ENCODE results near the gene RXRA. TPM values are rescaled to one million over a fixed set of nuclear protein-coding genes. Genes with fewer than 3 reads are reported as not detected.

Gene RXRA
- total RNA-seq, 1 donor from 2014 or later = 83.3 TPM

DNA sequence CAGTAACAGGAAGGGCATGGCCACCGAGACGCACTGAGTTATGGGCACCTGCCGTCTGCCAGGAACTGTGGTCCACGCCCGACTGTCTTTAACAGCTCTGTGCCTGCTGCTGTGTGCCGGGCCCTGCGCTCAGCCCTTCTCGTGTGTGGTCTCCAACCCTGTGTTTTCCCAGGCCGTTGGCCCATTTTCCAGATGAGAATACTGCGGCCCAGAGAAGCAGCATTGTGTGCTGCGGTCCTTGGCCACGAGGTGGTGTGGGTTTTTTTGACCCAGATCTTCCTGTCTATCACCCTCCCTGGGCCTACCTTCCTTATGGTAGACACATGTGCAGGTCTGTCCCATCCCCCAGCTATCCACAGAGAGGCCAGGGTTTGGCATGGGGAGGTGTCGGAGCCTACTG lies 47.0 kb downstream of the RXRA start:
- H3K4me3 Mint-ChIP-seq (ENCODE audit: unreplicated experiment) = no peak overlapping the region
- H3K27ac Mint-ChIP-seq (ENCODE audit: unreplicated experiment) = no peak overlapping the region
- no peak for DNase-seq (ENCODE audit: low spot score)
- H3K4me1 Mint-ChIP-seq (ENCODE audit: unreplicated experiment) = peaks cover 11% of the 10 kb centered on the region
- TF ChIP-seq, protein P1, sequence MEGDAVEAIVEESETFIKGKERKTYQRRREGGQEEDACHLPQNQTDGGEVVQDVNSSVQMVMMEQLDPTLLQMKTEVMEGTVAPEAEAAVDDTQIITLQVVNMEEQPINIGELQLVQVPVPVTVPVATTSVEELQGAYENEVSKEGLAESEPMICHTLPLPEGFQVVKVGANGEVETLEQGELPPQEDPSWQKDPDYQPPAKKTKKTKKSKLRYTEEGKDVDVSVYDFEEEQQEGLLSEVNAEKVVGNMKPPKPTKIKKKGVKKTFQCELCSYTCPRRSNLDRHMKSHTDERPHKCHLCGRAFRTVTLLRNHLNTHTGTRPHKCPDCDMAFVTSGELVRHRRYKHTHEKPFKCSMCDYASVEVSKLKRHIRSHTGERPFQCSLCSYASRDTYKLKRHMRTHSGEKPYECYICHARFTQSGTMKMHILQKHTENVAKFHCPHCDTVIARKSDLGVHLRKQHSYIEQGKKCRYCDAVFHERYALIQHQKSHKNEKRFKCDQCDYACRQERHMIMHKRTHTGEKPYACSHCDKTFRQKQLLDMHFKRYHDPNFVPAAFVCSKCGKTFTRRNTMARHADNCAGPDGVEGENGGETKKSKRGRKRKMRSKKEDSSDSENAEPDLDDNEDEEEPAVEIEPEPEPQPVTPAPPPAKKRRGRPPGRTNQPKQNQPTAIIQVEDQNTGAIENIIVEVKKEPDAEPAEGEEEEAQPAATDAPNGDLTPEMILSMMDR (IDR thresholded peaks at IDR 0.05; ENCODE audit: unreplicated experiment) = no peak
- H3K27me3 Mint-ChIP-seq (ENCODE audit: unreplicated experiment) = peaks cover 12% of the 10 kb centered on the region
- no peaks in the 10 kb centered on the region for H3K9me3 Mint-ChIP-seq (ENCODE audit: unreplicated experiment)
- H3K36me3 Mint-ChIP-seq (ENCODE audit: low read depth, unreplicated experiment) = peaks cover 4% of the 10 kb centered on the region

DNA sequence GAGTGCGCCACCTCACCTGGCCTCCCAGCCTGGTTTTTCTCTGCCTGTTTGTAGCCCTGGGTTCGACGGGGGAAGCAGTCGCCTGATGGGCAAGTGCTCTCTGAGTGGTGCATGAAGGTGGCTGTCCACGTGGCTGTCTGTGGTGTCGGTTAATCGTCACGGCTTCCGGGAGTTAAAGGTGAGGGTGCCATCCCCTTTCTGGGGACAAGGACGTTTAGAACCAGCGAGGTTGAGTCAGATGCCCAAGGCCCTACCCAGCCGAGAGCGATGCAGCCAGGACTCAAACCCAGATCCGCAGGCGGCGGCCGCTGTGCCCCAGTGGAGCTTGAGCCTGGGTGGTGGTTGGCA lies 47.7 kb downstream of the RXRA start:
- Mint-ChIP-seq H3K9me3 (ENCODE audit: unreplicated experiment) (no peaks in the 10 kb centered on the region), H3K27ac (ENCODE audit: unreplicated experiment) (no peak overlapping the region), H3K27me3 (ENCODE audit: unreplicated experiment) (peaks cover 10% of the 10 kb centered on the region), H3K36me3 (ENCODE audit: low read depth, unreplicated experiment) (no peaks in the 10 kb centered on the region), H3K4me1 (ENCODE audit: unreplicated experiment) (peaks cover 8% of the 10 kb centered on the region), H3K4me3 (ENCODE audit: unreplicated experiment) (no peak overlapping the region)
- no peak for DNase-seq (ENCODE audit: low spot score)
- TF ChIP-seq, protein P1 (IDR thresholded peaks at IDR 0.05; ENCODE audit: unreplicated experiment) = no peak

DNA sequence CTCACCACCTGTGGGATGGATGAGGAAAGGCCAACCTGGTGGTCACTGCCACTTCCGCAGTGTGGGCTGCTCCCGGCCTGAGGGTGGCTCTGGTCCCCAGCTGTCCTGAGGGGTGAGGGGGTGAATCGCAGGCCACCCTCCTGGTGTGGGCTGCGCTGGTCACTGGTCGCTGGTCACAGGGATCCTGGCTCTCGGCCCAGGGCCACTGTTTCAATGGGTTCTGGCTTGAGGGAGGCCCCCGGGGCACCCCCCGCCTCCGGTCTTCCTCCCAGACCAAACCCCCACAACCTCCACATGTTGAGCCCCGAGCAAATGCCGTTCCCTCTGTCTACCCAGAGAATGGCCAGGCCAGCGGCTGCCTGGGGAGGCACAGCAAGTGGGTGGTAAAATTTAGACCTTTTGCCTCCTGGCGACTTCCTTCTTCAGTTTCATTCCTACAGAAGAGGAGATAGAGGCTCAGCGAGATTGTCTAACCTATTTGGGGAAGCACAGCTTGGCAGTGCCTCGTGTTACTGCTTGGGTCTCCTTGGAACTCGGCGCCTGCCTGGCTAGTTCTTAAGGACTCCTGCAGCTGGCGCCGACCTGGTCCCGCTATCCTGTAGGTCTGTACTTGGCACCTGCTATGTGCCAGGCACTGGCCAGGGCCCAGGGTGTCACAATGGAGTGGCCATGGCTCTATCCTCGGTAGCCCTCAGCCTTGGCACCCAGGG lies 48.2 kb downstream of the RXRA start:
- Mint-ChIP-seq H3K36me3 (ENCODE audit: low read depth, unreplicated experiment) (no peaks in the 10 kb centered on the region), H3K27ac (ENCODE audit: unreplicated experiment) (peak overlapping the region; percentile 70), H3K9me3 (ENCODE audit: unreplicated experiment) (no peaks in the 10 kb centered on the region), H3K4me1 (ENCODE audit: unreplicated experiment) (peaks cover 8% of the 10 kb centered on the region), H3K4me3 (ENCODE audit: unreplicated experiment) (no peak overlapping the region), H3K27me3 (ENCODE audit: unreplicated experiment) (peaks cover 10% of the 10 kb centered on the region)
- no peak for DNase-seq (ENCODE audit: low spot score)
- TF ChIP-seq, protein P1 (IDR thresholded peaks at IDR 0.05; ENCODE audit: unreplicated experiment) = no peak

DNA sequence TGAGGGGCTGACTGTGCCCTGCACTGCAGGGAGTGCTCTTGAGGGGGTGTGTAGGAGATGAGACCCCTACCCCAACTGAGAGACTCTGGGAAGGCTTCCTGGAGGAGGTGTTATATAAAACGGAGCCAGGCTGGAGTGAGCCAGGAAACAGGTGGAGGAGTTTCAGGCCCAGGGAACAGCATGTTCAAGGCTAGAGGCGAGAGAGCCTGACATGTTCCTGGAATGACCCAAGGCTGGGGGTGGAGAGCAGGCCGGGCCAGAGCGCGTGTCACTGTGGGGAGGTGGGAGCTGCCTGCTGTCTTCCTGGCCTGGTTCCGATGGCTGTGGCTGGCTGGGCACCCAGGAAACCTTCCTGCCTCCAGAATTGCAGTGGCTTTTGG lies 48.7 kb downstream of the RXRA start:
- H3K4me1 Mint-ChIP-seq (ENCODE audit: unreplicated experiment) = peaks cover 8% of the 10 kb centered on the region
- H3K9me3 Mint-ChIP-seq (ENCODE audit: unreplicated experiment) = no peaks in the 10 kb centered on the region
- H3K36me3 Mint-ChIP-seq (ENCODE audit: low read depth, unreplicated experiment) = no peaks in the 10 kb centered on the region
- peaks cover 10% of the 10 kb centered on the region for H3K27me3 Mint-ChIP-seq (ENCODE audit: unreplicated experiment)
- no peak for DNase-seq (ENCODE audit: low spot score)
- TF ChIP-seq, protein P1 (IDR thresholded peaks at IDR 0.05; ENCODE audit: unreplicated experiment) = no peak
- peak overlapping the region; percentile 70 for H3K27ac Mint-ChIP-seq (ENCODE audit: unreplicated experiment)
- no peak overlapping the region for H3K4me3 Mint-ChIP-seq (ENCODE audit: unreplicated experiment)

DNA sequence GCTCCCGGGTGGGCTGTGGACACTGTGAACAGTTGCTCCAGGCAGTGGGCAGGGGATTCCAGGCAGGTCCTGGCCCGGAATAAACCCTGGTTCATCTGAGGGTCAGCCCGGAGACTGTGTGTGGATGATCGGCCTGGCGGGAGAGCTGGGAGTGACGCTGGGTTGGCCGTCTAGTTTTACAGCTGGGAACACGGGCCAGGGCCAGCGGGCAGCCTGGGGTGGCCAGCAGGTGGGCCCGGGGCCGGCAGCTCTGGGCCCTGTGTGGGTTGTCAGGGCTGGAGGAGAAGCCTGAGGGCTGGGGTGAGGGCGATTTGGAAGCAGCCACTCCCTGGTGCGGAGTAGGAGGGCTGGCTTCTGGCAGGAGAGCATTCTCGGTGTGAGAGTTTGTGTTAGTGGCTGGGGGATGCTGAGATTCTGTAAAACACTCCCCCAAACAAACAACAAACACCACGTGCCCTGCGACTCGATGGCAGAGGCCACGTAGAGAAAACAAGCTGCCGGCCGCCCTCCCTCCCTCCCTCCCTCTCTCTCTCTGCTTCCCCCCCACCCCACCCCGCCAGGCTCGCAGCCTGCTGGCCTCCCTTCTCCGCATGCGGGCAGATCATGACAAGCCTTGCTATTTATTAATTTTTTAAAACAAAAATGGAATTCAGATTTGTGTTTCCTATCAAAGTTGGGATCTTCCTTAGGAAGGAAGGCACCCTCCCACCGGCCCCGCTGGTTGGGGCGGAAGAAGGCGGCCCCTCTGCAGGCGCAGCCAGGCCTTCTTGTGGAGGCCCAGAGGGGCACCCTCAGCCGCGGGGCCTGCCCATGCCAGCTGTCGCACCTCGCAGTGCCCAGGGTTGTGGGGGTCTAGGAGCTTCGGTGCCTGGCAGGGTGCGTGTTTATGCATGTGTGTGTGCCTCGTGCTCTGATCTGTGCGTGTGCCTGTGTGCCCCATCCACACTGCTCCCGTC lies 49.5 kb downstream of the RXRA start:
- peak overlapping the region; percentile 70 for H3K27ac Mint-ChIP-seq (ENCODE audit: unreplicated experiment)
- no peak for DNase-seq (ENCODE audit: low spot score)
- no peak overlapping the region for H3K4me3 Mint-ChIP-seq (ENCODE audit: unreplicated experiment)
- H3K36me3 Mint-ChIP-seq (ENCODE audit: low read depth, unreplicated experiment) = no peaks in the 10 kb centered on the region
- peaks cover 8% of the 10 kb centered on the region for H3K4me1 Mint-ChIP-seq (ENCODE audit: unreplicated experiment)
- H3K27me3 Mint-ChIP-seq (ENCODE audit: unreplicated experiment) = peaks cover 10% of the 10 kb centered on the region
- TF ChIP-seq, protein P1 (IDR thresholded peaks at IDR 0.05; ENCODE audit: unreplicated experiment) = no peak
- H3K9me3 Mint-ChIP-seq (ENCODE audit: unreplicated experiment) = no peaks in the 10 kb centered on the region
